Measurements from ENCODE around the gene DCAF8. TPM values are rescaled to one million over a fixed set of nuclear protein-coding genes. Genes with fewer than 3 reads are reported as not detected.

Gene DCAF8
- total and polyA plus RNA-seq, 2 donors (not counting 3 experiments of a cell fraction or from before 2014, with no cell fraction given), result 85.5 to 106 TPM

GRCh38 chr1:160166166-160166868 lies 96.0 kb downstream of the DCAF8 start:
- Histone ChIP-seq H3K79me2 (ENCODE audit: control insufficient read depth, insufficient read depth, low read length) (no peaks in the 10 kb centered on the region), H3K9ac (replicated peaks; ENCODE audit: extremely low read depth, insufficient read depth, low read length) (no peak overlapping the region), H3K9me3 (replicated peaks; ENCODE audit: control insufficient read depth, insufficient read depth, low read length) (no peaks in the 10 kb centered on the region), H4K20me1 (replicated peaks; ENCODE audit: control insufficient read depth, extremely low read depth, insufficient read depth, low read length) (no peaks in the 10 kb centered on the region), H3K27ac (ENCODE audit: insufficient read depth, low read depth, low read length) (no peak overlapping the region), H3K4me3 (replicated peaks in 1 of 3; ENCODE audit: insufficient read depth in 1 of 3, low read depth in 1 of 3, low read length in 3 of 3) (no peak overlapping the region), H3K4me2 (ENCODE audit: insufficient read depth, low read length) (no peak overlapping the region), H3K4me1 (ENCODE audit: control insufficient read depth, extremely low read depth, insufficient read depth, low read length) (no peaks in the 10 kb centered on the region), H3K27me3 (ENCODE audit: control insufficient read depth in 2 of 2, insufficient read depth in 2 of 2, low read length in 2 of 2) (peaks cover 4 to 7% of the 10 kb centered on the region in 2 experiments), H2AFZ (ENCODE audit: low read depth, low read length) (no peak overlapping the region), H3K9me1 (replicated peaks; ENCODE audit: control insufficient read depth, extremely low read depth, insufficient read depth, low read length) (no peaks in the 10 kb centered on the region), H3K36me3 (ENCODE audit: control insufficient read depth in 2 of 2, extremely low read depth in 1 of 2, insufficient read depth in 2 of 2, low read length in 2 of 2) (no peaks in the 10 kb centered on the region)
- no TSS peak for BruUV-seq (replicated peaks)
- ChIA-PET CTCF (interaction anchor here (0.9 to 1.7 kb wide), 4 partner anchors 27 to 88 kb away, joined by 3 to 7 read pairs (median 4); no protein-coding TSS in a partner anchor), POLR2A (no interaction called here)
- intact Hi-C loops (cut with micrococcal nuclease) (no loop called here), dilution Hi-C loops (cut with MboI; ENCODE audit: extremely low pct_ligation_motif_present, low sequenced_read_pairs) (no loop called here)
- TF ChIP-seq POLR2A (IDR thresholded peaks at IDR 0.05; ENCODE audit: low read depth, low read length) (no peak), MAX (IDR thresholded peaks at IDR 0.05; ENCODE audit: insufficient read depth, insufficient read length) (no peak), JUN (IDR thresholded peaks at IDR 0.05; ENCODE audit: borderline replicate concordance, insufficient read depth, insufficient read length, low read depth) (no peak), FOS (IDR thresholded peaks at IDR 0.05; ENCODE audit: borderline replicate concordance, insufficient read depth, low read length) (no peak), GATA2 (IDR thresholded peaks at IDR 0.05; ENCODE audit: insufficient read depth, insufficient read length, low read depth, low read length) (no peak), MYC (IDR thresholded peaks at IDR 0.05; ENCODE audit: low read depth, low read length) (no peak), POLR2AphosphoS5 (IDR thresholded peaks at IDR 0.05; ENCODE audit: insufficient read depth, low read depth, low read length) (no peak), CTCF (IDR thresholded peaks at IDR 0.05; ENCODE audit: extremely low read depth in 1 of 2, insufficient read depth in 1 of 2, low read depth in 1 of 2, low read length in 2 of 2) (no peak), EZH2 (IDR thresholded peaks at IDR 0.05; ENCODE audit: borderline replicate concordance, low read depth, low read length, severe bottlenecking) (no peak)
- no peak for DNase-seq (ENCODE audit: low read depth, low spot score)
- no peak for FAIRE-seq

Other genes with a start within 250 kb of the DCAF8 start
- gene PIGM, start 230.6 kb downstream of the DCAF8 start, total RNA-seq, result 4.8 and 5.4 TPM in 2 replicates
- gene PIGM, start 230.6 kb downstream of the DCAF8 start, polyA plus RNA-seq, result 3.1 and 3.4 TPM in 2 replicates
- gene KCNJ10, start 192.4 kb downstream of the DCAF8 start, total RNA-seq, result not detected in 2 replicates
- gene KCNJ10, start 192.4 kb downstream of the DCAF8 start, polyA plus RNA-seq, result not detected in 2 replicates
- not detected in 2 replicates for gene KCNJ9, start 181.0 kb downstream of the DCAF8 start, total RNA-seq
- not detected in 2 replicates for gene KCNJ9, start 181.0 kb downstream of the DCAF8 start, polyA plus RNA-seq
- 9.5 and 10.2 TPM in 2 replicates for gene IGSF8, start 163.9 kb downstream of the DCAF8 start, total RNA-seq
- gene IGSF8, start 163.9 kb downstream of the DCAF8 start, polyA plus RNA-seq, result 17.5 and 20.2 TPM in 2 replicates
- not detected in 2 replicates for gene ATP1A2, start 146.8 kb downstream of the DCAF8 start, total RNA-seq
- not detected in 2 replicates for gene ATP1A2, start 146.8 kb downstream of the DCAF8 start, polyA plus RNA-seq
- gene ATP1A4, start 110.9 kb downstream of the DCAF8 start, total RNA-seq, result not detected in 2 replicates
- gene ATP1A4, start 110.9 kb downstream of the DCAF8 start, polyA plus RNA-seq, result not detected in 2 replicates
- gene CASQ1, start 72.0 kb downstream of the DCAF8 start, total RNA-seq, result not detected in 2 replicates
- not detected in 2 replicates for gene CASQ1, start 72.0 kb downstream of the DCAF8 start, polyA plus RNA-seq
- 250 and 270 TPM in 2 replicates for gene PEA15, start 57.2 kb downstream of the DCAF8 start, total RNA-seq
- 304 and 336 TPM in 2 replicates for gene PEA15, start 57.2 kb downstream of the DCAF8 start, polyA plus RNA-seq
- gene PEX19, start 22.6 kb upstream of the DCAF8 start, total RNA-seq, result 31.5 and 38.4 TPM in 2 replicates
- 22.8 and 24.4 TPM in 2 replicates for gene PEX19, start 22.6 kb upstream of the DCAF8 start, polyA plus RNA-seq
- gene COPA, start 80.7 kb upstream of the DCAF8 start, total RNA-seq, result 167 and 185 TPM in 2 replicates
- 122 and 127 TPM in 2 replicates for gene COPA, start 80.7 kb upstream of the DCAF8 start, polyA plus RNA-seq
- gene NCSTN, start 80.8 kb upstream of the DCAF8 start, total RNA-seq, result 92.5 and 95.4 TPM in 2 replicates
- 199 and 254 TPM in 2 replicates for gene NCSTN, start 80.8 kb upstream of the DCAF8 start, polyA plus RNA-seq
- 0.16 and 0.46 TPM in 2 replicates for gene NHLH1, start 104.5 kb upstream of the DCAF8 start, total RNA-seq
- gene NHLH1, start 104.5 kb upstream of the DCAF8 start, polyA plus RNA-seq, result 0.46 and 0.60 TPM in 2 replicates
- not detected in 2 replicates for gene VANGL2, start 138.0 kb upstream of the DCAF8 start, total RNA-seq
- 0.01 TPM in 1 of 2 replicates, not detected in the other for gene VANGL2, start 138.0 kb upstream of the DCAF8 start, polyA plus RNA-seq

All from endothelial cell of umbilical vein (primary cell).